Gastrocnemius medialis (tissue), 4 donors: ENCODE results near the gene SPC25.
"Not testable (repeated sequence)": the region's sequence is repeated elsewhere in the genome, so short reads cannot be mapped to it uniquely, and the experiment has no call there.

Source experiments
- POLR2A ChIP-seq, 2 donors: fragments of 450-650 bp; IDR thresholded peaks; one replicate each; pipeline ENCODE4 v1.6.1; 2017; ENCODE audit warnings: antibody characterized with exemption in 2 of 2, mild to moderate bottlenecking in 2 of 2, moderate library complexity in 2 of 2
- TF ChIP-seq, protein P1 (sequence below), 5 experiments: fragments of 450-650 bp in 3 of 5; fragments of 200-600 bp in 2 of 5; sonication (generic) in 2 of 5; IDR thresholded peaks in 4 of 5; conservative IDR thresholded peaks in 1 of 5; 1 replicate in 4 of 5; 2 replicates in 1 of 5; pipeline ENCODE4 v1.5.1; 2016 to 2019; ENCODE audit warnings: antibody characterized with exemption in 5 of 5, mild to moderate bottlenecking in 3 of 5, moderate library complexity in 3 of 5

DNA sequence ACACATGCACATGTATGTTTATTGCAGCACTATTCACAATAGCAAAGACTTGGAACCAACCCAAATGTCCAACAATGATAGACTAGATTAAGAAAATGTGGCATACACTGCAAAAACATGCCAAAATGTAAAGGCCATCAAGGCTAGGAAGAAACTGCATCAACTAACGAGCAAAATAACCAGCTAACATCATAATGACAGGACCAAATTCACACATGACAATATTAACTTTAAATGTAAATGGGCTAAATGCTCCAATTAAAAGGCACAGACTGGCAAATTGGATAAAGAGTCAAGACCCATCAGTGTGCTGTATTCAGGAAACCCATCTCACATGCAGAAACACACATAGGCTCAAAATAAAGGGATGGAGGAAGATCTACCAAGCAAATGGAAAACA is 23.1 kb downstream of the SPC25 start:
- TF ChIP-seq, protein P1, sequence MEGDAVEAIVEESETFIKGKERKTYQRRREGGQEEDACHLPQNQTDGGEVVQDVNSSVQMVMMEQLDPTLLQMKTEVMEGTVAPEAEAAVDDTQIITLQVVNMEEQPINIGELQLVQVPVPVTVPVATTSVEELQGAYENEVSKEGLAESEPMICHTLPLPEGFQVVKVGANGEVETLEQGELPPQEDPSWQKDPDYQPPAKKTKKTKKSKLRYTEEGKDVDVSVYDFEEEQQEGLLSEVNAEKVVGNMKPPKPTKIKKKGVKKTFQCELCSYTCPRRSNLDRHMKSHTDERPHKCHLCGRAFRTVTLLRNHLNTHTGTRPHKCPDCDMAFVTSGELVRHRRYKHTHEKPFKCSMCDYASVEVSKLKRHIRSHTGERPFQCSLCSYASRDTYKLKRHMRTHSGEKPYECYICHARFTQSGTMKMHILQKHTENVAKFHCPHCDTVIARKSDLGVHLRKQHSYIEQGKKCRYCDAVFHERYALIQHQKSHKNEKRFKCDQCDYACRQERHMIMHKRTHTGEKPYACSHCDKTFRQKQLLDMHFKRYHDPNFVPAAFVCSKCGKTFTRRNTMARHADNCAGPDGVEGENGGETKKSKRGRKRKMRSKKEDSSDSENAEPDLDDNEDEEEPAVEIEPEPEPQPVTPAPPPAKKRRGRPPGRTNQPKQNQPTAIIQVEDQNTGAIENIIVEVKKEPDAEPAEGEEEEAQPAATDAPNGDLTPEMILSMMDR (IDR thresholded peaks at IDR 0.05 in 4 of 5, conservative IDR thresholded peaks at IDR 0.05 in 1 of 5), result not testable (repeated sequence)
- TF ChIP-seq POLR2A (IDR thresholded peaks at IDR 0.05), result not testable (repeated sequence)
